ENCODE measurements around the gene PROB1. TPM values are rescaled to one million over a fixed set of nuclear protein-coding genes. Genes with fewer than 3 reads are reported as not detected.
"Not testable (repeated sequence)": the region's sequence is repeated elsewhere in the genome, so short reads cannot be mapped to it uniquely, and the experiment has no call there.

Gene PROB1
- total RNA-seq, 1 donor from 2014 or later: 8.3 TPM

GRCh38 chr5:139354186-139354585, 40.7 kb downstream of the PROB1 start:
- Mint-ChIP-seq H3K4me1 (ENCODE audit: low read depth) (peaks cover 3% of the 10 kb centered on the region), H3K27me3 (ENCODE audit: low read depth) (no peaks in the 10 kb centered on the region), H3K36me3 (ENCODE audit: low read depth) (peaks cover 45% of the 10 kb centered on the region), H3K9me3 (peaks cover 6% of the 10 kb centered on the region), H3K4me3 (ENCODE audit: low read depth) (no peak overlapping the region), H3K27ac (no peak overlapping the region)
- no peak for DNase-seq (ENCODE audit: low spot score)
- intact Hi-C loops (cut with micrococcal nuclease): no loop called here

- H3K27me3 Mint-ChIP-seq (ENCODE audit: low read depth); H3K9me3 Mint-ChIP-seq; DNase-seq (ENCODE audit: low spot score); H3K4me3 Mint-ChIP-seq (ENCODE audit: low read depth); intact Hi-C loops (cut with micrococcal nuclease); H3K27ac Mint-ChIP-seq: not testable (repeated sequence)
- H3K4me1 Mint-ChIP-seq (ENCODE audit: low read depth): peaks cover 24% of the 10 kb centered on the region
- H3K36me3 Mint-ChIP-seq (ENCODE audit: low read depth): peaks cover 39% of the 10 kb centered on the region
These were observed 47.0 kb downstream of the PROB1 start for GRCh38 chr5:139347863-139348262.

GRCh38 chr5:139345442-139345841, 49.5 kb downstream of the PROB1 start:
- H3K27me3 Mint-ChIP-seq (ENCODE audit: low read depth); intact Hi-C loops (cut with micrococcal nuclease); H3K4me3 Mint-ChIP-seq (ENCODE audit: low read depth); DNase-seq (ENCODE audit: low spot score); H3K27ac Mint-ChIP-seq; H3K9me3 Mint-ChIP-seq: not testable (repeated sequence)
- H3K4me1 Mint-ChIP-seq (ENCODE audit: low read depth): peaks cover 32% of the 10 kb centered on the region
- peaks cover 30% of the 10 kb centered on the region for H3K36me3 Mint-ChIP-seq (ENCODE audit: low read depth)

GRCh38 chr5:139344177-139344576, 50.7 kb downstream of the PROB1 start:
- no peaks in the 10 kb centered on the region for H3K9me3 Mint-ChIP-seq
- intact Hi-C loops (cut with micrococcal nuclease): no loop called here
- H3K4me1 Mint-ChIP-seq (ENCODE audit: low read depth): peaks cover 32% of the 10 kb centered on the region
- H3K27me3 Mint-ChIP-seq (ENCODE audit: low read depth): no peaks in the 10 kb centered on the region
- no peak overlapping the region for H3K27ac Mint-ChIP-seq
- peaks cover 30% of the 10 kb centered on the region for H3K36me3 Mint-ChIP-seq (ENCODE audit: low read depth)
- no peak for DNase-seq (ENCODE audit: low spot score)
- H3K4me3 Mint-ChIP-seq (ENCODE audit: low read depth): peak overlapping the region; percentile 13

- no peak for DNase-seq (ENCODE audit: low spot score)
- Mint-ChIP-seq H3K36me3 (ENCODE audit: low read depth) (peaks cover 25% of the 10 kb centered on the region), H3K4me3 (ENCODE audit: low read depth) (peak overlapping the region; percentile 93), H3K27me3 (ENCODE audit: low read depth) (no peaks in the 10 kb centered on the region), H3K9me3 (no peaks in the 10 kb centered on the region), H3K27ac (peak overlapping the region; percentile 98), H3K4me1 (ENCODE audit: low read depth) (peaks cover 29% of the 10 kb centered on the region)
- intact Hi-C loops (cut with micrococcal nuclease): no loop called here
These were observed 51.4 kb downstream of the PROB1 start for GRCh38 chr5:139343476-139343875.

GRCh38 chr5:139342423-139342723, 52.5 kb downstream of the PROB1 start:
- H3K4me1 Mint-ChIP-seq (ENCODE audit: low read depth): peaks cover 27% of the 10 kb centered on the region
- intact Hi-C loops (cut with micrococcal nuclease): loop anchor here (1.0 kb wide), 1 partner anchor 48 kb away; no protein-coding TSS in a partner anchor
- no peak for DNase-seq (ENCODE audit: low spot score)
- no peaks in the 10 kb centered on the region for H3K27me3 Mint-ChIP-seq (ENCODE audit: low read depth)
- H3K9me3 Mint-ChIP-seq: no peaks in the 10 kb centered on the region
- peaks cover 24% of the 10 kb centered on the region for H3K36me3 Mint-ChIP-seq (ENCODE audit: low read depth)
- H3K27ac Mint-ChIP-seq: peak overlapping the region; percentile 98
- H3K4me3 Mint-ChIP-seq (ENCODE audit: low read depth): peak overlapping the region; percentile 93

GRCh38 chr5:139341689-139342422, 53.0 kb downstream of the PROB1 start, which contains the start of gene PAIP2:
Gene PAIP2, plus strand, starts transcription at chr5:139341854. Its CDS starts 21,931 bp downstream, at chr5:139363785.
- DNase-seq (ENCODE audit: low spot score): peak; percentile 97
- Mint-ChIP-seq H3K27ac (peak within 1 kb of the TSS; percentile 98), H3K36me3 (ENCODE audit: low read depth) (peaks cover 20% of the 10 kb centered on the region), H3K4me1 (ENCODE audit: low read depth) (peaks cover 27% of the 10 kb centered on the region), H3K27me3 (ENCODE audit: low read depth) (no peaks in the 10 kb centered on the region), H3K4me3 (ENCODE audit: low read depth) (peak within 1 kb of the TSS; percentile 93), H3K9me3 (no peaks in the 10 kb centered on the region)
- intact Hi-C loops (cut with micrococcal nuclease): loop anchor here (1.0 kb wide), 2 partner anchors 48 to 49 kb away; partner anchors contain the start of gene MATR3

GRCh38 chr5:139341187-139341688, 53.7 kb downstream of the PROB1 start:
- H3K4me3 Mint-ChIP-seq (ENCODE audit: low read depth): peak overlapping the region; percentile 93
- H3K27me3 Mint-ChIP-seq (ENCODE audit: low read depth): no peaks in the 10 kb centered on the region
- H3K27ac Mint-ChIP-seq: peak overlapping the region; percentile 98
- intact Hi-C loops (cut with micrococcal nuclease): loop anchor here (1.0 kb wide), 1 partner anchor 48 kb away; the partner anchor contains the start of gene MATR3
- H3K9me3 Mint-ChIP-seq: no peaks in the 10 kb centered on the region
- peaks cover 27% of the 10 kb centered on the region for H3K4me1 Mint-ChIP-seq (ENCODE audit: low read depth)
- DNase-seq (ENCODE audit: low spot score): no peak
- peaks cover 18% of the 10 kb centered on the region for H3K36me3 Mint-ChIP-seq (ENCODE audit: low read depth)

Other genes with a start within 250 kb of the PROB1 start
- gene SIL1, start 196.7 kb downstream of the PROB1 start, total RNA-seq: 31.1 and 37.8 TPM in 2 replicates
- 259 TPM in 2 replicates for gene MATR3, start 101.4 kb downstream of the PROB1 start, total RNA-seq
- gene PAIP2, start 53.2 kb downstream of the PROB1 start, total RNA-seq: 98.2 and 107 TPM in 2 replicates
- gene SLC23A1, start 11.8 kb downstream of the PROB1 start, total RNA-seq: 2.1 and 4.2 TPM in 2 replicates
- gene MZB1, start 5.2 kb downstream of the PROB1 start, total RNA-seq: 48.3 and 53.6 TPM in 2 replicates
- gene SPATA24, start 9.0 kb upstream of the PROB1 start, total RNA-seq: 4.7 and 4.8 TPM in 2 replicates
- 29.8 and 35.8 TPM in 2 replicates for gene DNAJC18, start 44.4 kb upstream of the PROB1 start, total RNA-seq
- 1.0 and 1.7 TPM in 2 replicates for gene ECSCR, start 67.6 kb upstream of the PROB1 start, total RNA-seq
- gene SMIM33, start 75.9 kb upstream of the PROB1 start, total RNA-seq: 0.23 and 0.25 TPM in 2 replicates
- 167 and 169 TPM in 2 replicates for gene STING1, start 87.7 kb upstream of the PROB1 start, total RNA-seq
- 249 and 262 TPM in 2 replicates for gene UBE2D2, start 166.2 kb upstream of the PROB1 start, total RNA-seq

Measured in activated T-helper 2 cell treated with anti-CD3 and anti-CD28 coated beads, Interferon-gamma antibody, Interleukin-2, Interleukin-4, amounts not matched to agents 10 μg/mL and 5 μg/mL and 100 μg/mL, durations not matched to agents 14 hours and 24 hours and 36 hours (primary cell).